GM18520 (cell line): ENCODE results near the gene ALDH1L1.

Source experiments
- ATAC-seq: cut with Tn5 transposase; IDR thresholded peaks from one replicate; pipeline ENCODE4 v1.9.1; 2021; ENCODE audit not compliant: unreplicated experiment

ALDH1L1 gene

GRCh38 chr3:126180477-126181397, at the start of gene ALDH1L1:
ALDH1L1 (minus strand) TSS chr3:126180586; CDS start chr3:126160979, 19,607 bp downstream.
- ATAC-seq: no peak

GRCh38 chr3:126226374-126226773, 46.0 kb upstream of the ALDH1L1 start:
- ATAC-seq: no peak

- no peak for ATAC-seq
These were observed 36.0 kb upstream of the ALDH1L1 start for GRCh38 chr3:126216416-126216815.

GRCh38 chr3:126213379-126214028, 33.1 kb upstream of the ALDH1L1 start:
- ATAC-seq: no peak

- ATAC-seq: no peak
These were observed 32.4 kb upstream of the ALDH1L1 start for GRCh38 chr3:126212620-126213378.

GRCh38 chr3:126212250-126212619, 31.8 kb upstream of the ALDH1L1 start:
- no peak for ATAC-seq

GRCh38 chr3:126211569-126211968, 31.2 kb upstream of the ALDH1L1 start:
- no peak for ATAC-seq

GRCh38 chr3:126210606-126211005, 30.2 kb upstream of the ALDH1L1 start:
- ATAC-seq: no peak

GRCh38 chr3:126209741-126210140, 29.4 kb upstream of the ALDH1L1 start:
- no peak for ATAC-seq

GRCh38 chr3:126208606-126209256, 28.3 kb upstream of the ALDH1L1 start:
- no peak for ATAC-seq

GRCh38 chr3:126208182-126208581, 27.8 kb upstream of the ALDH1L1 start:
- no peak for ATAC-seq

GRCh38 chr3:126207166-126207565, 26.8 kb upstream of the ALDH1L1 start:
- ATAC-seq: no peak

- ATAC-seq: no peak
These were observed 25.6 kb upstream of the ALDH1L1 start for GRCh38 chr3:126205717-126206655.

GRCh38 chr3:126202680-126203079, 22.3 kb upstream of the ALDH1L1 start:
- no peak for ATAC-seq

GRCh38 chr3:126202276-126202675, 21.9 kb upstream of the ALDH1L1 start:
- no peak for ATAC-seq

GRCh38 chr3:126201168-126201567, 20.8 kb upstream of the ALDH1L1 start:
- no peak for ATAC-seq

GRCh38 chr3:126200534-126200933, 20.1 kb upstream of the ALDH1L1 start:
- ATAC-seq: no peak

- ATAC-seq: no peak
These were observed 18.9 kb upstream of the ALDH1L1 start for GRCh38 chr3:126199256-126199655.

- ATAC-seq: no peak
These were observed 17.6 kb upstream of the ALDH1L1 start for GRCh38 chr3:126197854-126198584.
